ENCODE results near the gene SLC1A2. TPM values are rescaled to one million over a fixed set of nuclear protein-coding genes. Genes with fewer than 3 reads are reported as not detected.

SLC1A2 gene
- total RNA-seq, 1 experiment from 2014 or later = 0.50 TPM

DNA sequence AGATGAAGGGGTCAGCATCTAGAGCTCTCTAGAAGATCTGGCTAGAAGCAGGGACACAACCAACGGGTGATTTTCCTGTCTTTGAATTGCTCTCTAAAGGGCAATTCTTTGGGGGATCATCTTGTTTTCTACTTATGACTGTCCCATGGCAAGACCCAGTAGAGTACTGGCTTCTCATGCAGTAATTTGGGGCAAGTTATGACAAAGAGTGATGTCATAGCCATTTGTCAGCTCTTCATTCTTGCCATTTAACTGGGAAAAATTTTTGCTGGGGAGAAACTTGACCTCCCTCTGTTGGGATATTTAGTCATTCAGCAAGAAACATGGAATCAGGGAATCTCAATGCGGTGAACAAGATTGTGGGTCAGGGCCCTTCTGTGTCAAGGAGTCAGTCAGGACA lies 80.4 kb downstream of the SLC1A2 start:
- TF ChIP-seq, protein P1, sequence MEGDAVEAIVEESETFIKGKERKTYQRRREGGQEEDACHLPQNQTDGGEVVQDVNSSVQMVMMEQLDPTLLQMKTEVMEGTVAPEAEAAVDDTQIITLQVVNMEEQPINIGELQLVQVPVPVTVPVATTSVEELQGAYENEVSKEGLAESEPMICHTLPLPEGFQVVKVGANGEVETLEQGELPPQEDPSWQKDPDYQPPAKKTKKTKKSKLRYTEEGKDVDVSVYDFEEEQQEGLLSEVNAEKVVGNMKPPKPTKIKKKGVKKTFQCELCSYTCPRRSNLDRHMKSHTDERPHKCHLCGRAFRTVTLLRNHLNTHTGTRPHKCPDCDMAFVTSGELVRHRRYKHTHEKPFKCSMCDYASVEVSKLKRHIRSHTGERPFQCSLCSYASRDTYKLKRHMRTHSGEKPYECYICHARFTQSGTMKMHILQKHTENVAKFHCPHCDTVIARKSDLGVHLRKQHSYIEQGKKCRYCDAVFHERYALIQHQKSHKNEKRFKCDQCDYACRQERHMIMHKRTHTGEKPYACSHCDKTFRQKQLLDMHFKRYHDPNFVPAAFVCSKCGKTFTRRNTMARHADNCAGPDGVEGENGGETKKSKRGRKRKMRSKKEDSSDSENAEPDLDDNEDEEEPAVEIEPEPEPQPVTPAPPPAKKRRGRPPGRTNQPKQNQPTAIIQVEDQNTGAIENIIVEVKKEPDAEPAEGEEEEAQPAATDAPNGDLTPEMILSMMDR (conservative IDR thresholded peaks at IDR 0.05) = no peak
- Histone ChIP-seq H3K79me1 (ENCODE audit: insufficient read depth, low read depth, low read length, poor library complexity, severe bottlenecking) (no peaks in the 10 kb centered on the region), H3K27ac (ENCODE audit: insufficient read length, low read depth, low read length) (no peak overlapping the region), H2BK12ac (ENCODE audit: insufficient read length, low read depth, low read length) (no peak overlapping the region), H3K56ac (ENCODE audit: insufficient read length, low read depth, low read length) (no peak overlapping the region), H3K9ac (ENCODE audit: extremely low read depth, insufficient read length, low read length) (no peak overlapping the region), H3K4ac (ENCODE audit: low read depth, low read length) (no peak overlapping the region), H2BK120ac (ENCODE audit: low read depth, low read length, poor library complexity, severe bottlenecking) (no peak overlapping the region), H3K14ac (ENCODE audit: insufficient read depth, low read length) (no peak overlapping the region), H2BK15ac (ENCODE audit: low read depth, low read length) (no peak overlapping the region), H2AK5ac (ENCODE audit: insufficient read length, low read length) (no peak overlapping the region), H3K4me1 (ENCODE audit: insufficient read depth, low read length) (no peaks in the 10 kb centered on the region), H4K8ac (replicated peaks; ENCODE audit: insufficient read length, low read depth, low read length) (no peak overlapping the region), H4K91ac (ENCODE audit: insufficient read length, low read depth, low read length) (no peak overlapping the region), H3K18ac (ENCODE audit: insufficient read length, low read depth, low read length) (no peak overlapping the region), H3K27me3 (ENCODE audit: insufficient read depth, low read length) (no peaks in the 10 kb centered on the region), H3T11ph (ENCODE audit: low read length) (no peak overlapping the region), H2BK20ac (ENCODE audit: low read depth, low read length, poor library complexity, severe bottlenecking) (no peak overlapping the region), H3K9me3 (ENCODE audit: control insufficient read depth, low read depth, low read length) (no peaks in the 10 kb centered on the region), H4K20me1 (ENCODE audit: control insufficient read depth, insufficient read depth, insufficient read length) (no peaks in the 10 kb centered on the region), H3K4me2 (ENCODE audit: insufficient read depth, insufficient read length, low read length) (no peak overlapping the region), H3K23me2 (ENCODE audit: insufficient read length, low read depth, low read length, poor library complexity, severe bottlenecking) (no peaks in the 10 kb centered on the region), H2BK5ac (ENCODE audit: insufficient read length, low read length) (no peak overlapping the region), H3K79me2 (ENCODE audit: insufficient read depth, low read length) (no peaks in the 10 kb centered on the region), H4K5ac (ENCODE audit: insufficient read length, low read depth, low read length) (no peak overlapping the region), H2AFZ (ENCODE audit: low read length) (no peak overlapping the region), H3K23ac (ENCODE audit: insufficient read length, low read depth, low read length) (no peak overlapping the region)
- H3K4me3 Mint-ChIP-seq = no peak overlapping the region
- H3K27ac Mint-ChIP-seq = no peak overlapping the region
- H3K27me3 Mint-ChIP-seq (ENCODE audit: low read depth) = peaks cover 20% of the 10 kb centered on the region
- H3K36me3 Mint-ChIP-seq (ENCODE audit: insufficient read depth in 1 of 3, low read depth in 3 of 3) = no peaks in the 10 kb centered on the region
- WGBS (ENCODE audit: extremely low coverage, insufficient read length, low lambda C conversion rate) = no CpG with 5 or more reads among the region's 2 CpGs
- no peaks in the 10 kb centered on the region; a peak in 2 of 5 replicates for H3K9me3 Mint-ChIP-seq
- no peak for DNase-seq
- H3K4me1 Mint-ChIP-seq = peaks cover under 1 to 8% of the 10 kb centered on the region in 2 experiments

All from H9 (cell line).